Stimulated activated CD8-positive, alpha-beta memory T cell treated with anti-CD3 and anti-CD28 coated beads, Interleukin-7, amount 100 ng/mL, for 1 hour (primary cell): ENCODE results near the gene APOBEC4.
"Not testable (repeated sequence)": the region's sequence is repeated elsewhere in the genome, so short reads cannot be mapped to it uniquely, and the experiment has no call there.

Experiments used
- DNase-seq, 2 donors: peaks; one replicate each; pipeline ENCODE4 v3.0.0-alpha.2; 2020; ENCODE audit warnings: low read depth in 2 of 2

Gene APOBEC4

GRCh38 chr1:183634429-183635065, 18.6 kb downstream of the APOBEC4 start:
- DNase-seq = no peak

- no peak for DNase-seq
These were observed 19.3 kb downstream of the APOBEC4 start for GRCh38 chr1:183633676-183634343.

- DNase-seq = no peak
These were observed 20.2 kb downstream of the APOBEC4 start for GRCh38 chr1:183632964-183633363.

GRCh38 chr1:183632114-183632513, 21.0 kb downstream of the APOBEC4 start:
- no peak for DNase-seq

- no peak for DNase-seq
These were observed 22.4 kb downstream of the APOBEC4 start for GRCh38 chr1:183630748-183631147.

GRCh38 chr1:183628537-183628936, 24.6 kb downstream of the APOBEC4 start:
- no peak for DNase-seq

GRCh38 chr1:183626236-183626635, 26.9 kb downstream of the APOBEC4 start:
- DNase-seq = not testable (repeated sequence)

- DNase-seq = no peak
These were observed 30.0 kb downstream of the APOBEC4 start for GRCh38 chr1:183622884-183623785.

- DNase-seq = no peak
These were observed 31.1 kb downstream of the APOBEC4 start for GRCh38 chr1:183622013-183622412.

GRCh38 chr1:183620311-183620710, 32.8 kb downstream of the APOBEC4 start:
- DNase-seq = no peak

- DNase-seq = no peak
These were observed 33.3 kb downstream of the APOBEC4 start for GRCh38 chr1:183619781-183620180.

- not testable (repeated sequence) for DNase-seq
These were observed 34.9 kb downstream of the APOBEC4 start for GRCh38 chr1:183618202-183618601.

GRCh38 chr1:183612975-183613374, 40.1 kb downstream of the APOBEC4 start:
- not testable (repeated sequence) for DNase-seq

- DNase-seq = no peak
These were observed 40.7 kb downstream of the APOBEC4 start for GRCh38 chr1:183612407-183612806.

GRCh38 chr1:183611021-183611420, 42.1 kb downstream of the APOBEC4 start:
- DNase-seq = no peak

- DNase-seq = no peak
These were observed 43.2 kb downstream of the APOBEC4 start for GRCh38 chr1:183609759-183610452.

- DNase-seq = no peak
These were observed 43.8 kb downstream of the APOBEC4 start for GRCh38 chr1:183609313-183609712.

- no peak for DNase-seq
These were observed 45.7 kb downstream of the APOBEC4 start for GRCh38 chr1:183607322-183607980.

GRCh38 chr1:183605904-183606303, 47.2 kb downstream of the APOBEC4 start:
- DNase-seq = no peak

- DNase-seq = no peak
These were observed 48.3 kb downstream of the APOBEC4 start for GRCh38 chr1:183604815-183605214.

- no peak for DNase-seq
These were observed 48.9 kb downstream of the APOBEC4 start for GRCh38 chr1:183604038-183604808.
